Esophagus squamous epithelium (tissue), 5 donors: ENCODE results near the gene MYL11. TPM values are rescaled to one million over a fixed set of nuclear protein-coding genes. Genes with fewer than 3 reads are reported as not detected.
A peak's percentile ranks its signal among the peaks of the same experiment; 100 is the strongest.

Source experiments
- DNase-seq: peaks from one replicate; lab custom pipeline; 2025; lab: John Stamatoyannopoulos, UW
- H3K27ac ChIP-seq, 4 donors: fragments of 200-600 bp; sonication (generic); one replicate each; pipeline ENCODE4 v1.5.1; 2016 to 2019; ENCODE audit warnings: mild to moderate bottlenecking in 1 of 4
- H3K27me3 ChIP-seq, 4 donors: fragments of 200-600 bp; sonication (generic); 1 replicate in 3 of 4; 2 replicates in 1 of 4; pipeline versions ENCODE4 v1.5.1 to v1.6.0; 2017 to 2021; ENCODE audit warnings: antibody characterized with exemption in 1 of 4
- H3K36me3 ChIP-seq, 3 donors: fragments of 200-600 bp; sonication (generic); one replicate each; pipeline ENCODE4 v1.5.1; 2016 to 2019
- H3K4me1 ChIP-seq, 3 donors: fragments of 200-600 bp; sonication (generic); one replicate each; pipeline ENCODE4 v1.5.1; 2017 to 2019
- H3K4me3 ChIP-seq, 4 donors: fragments of 200-600 bp; sonication (generic); 1 replicate in 3 of 4; 2 replicates in 1 of 4; pipeline ENCODE4 v1.5.1; 2016 to 2019; ENCODE audit warnings: mild to moderate bottlenecking in 2 of 4, moderate library complexity in 1 of 4
- H3K9me3 ChIP-seq, 3 donors: fragments of 200-600 bp; sonication (generic); one replicate each; pipeline ENCODE4 v1.5.1; 2016 to 2019
- POLR2A ChIP-seq, 4 donors: fragments of 450-650 bp; IDR thresholded peaks; one replicate each; pipeline ENCODE4 v1.6.1; 2017; ENCODE audit warnings: antibody characterized with exemption in 4 of 4, mild to moderate bottlenecking in 4 of 4, moderate library complexity in 3 of 4
- WGBS, 2 donors: methylation state at CpG; one replicate each; pipeline ENCODE4 v1.1.5; 2018; 5-methylcytosine and 5-hydroxymethylcytosine counted together
- intact Hi-C: fragments of 100-400 bp; cut with DNase I; formaldehyde crosslinking; loops from one replicate; pipeline ENCODE4 v1.15.0; 2022
- total RNA-seq, 4 donors: library from RNA; depleted of rRNA; stranded (reverse); fragments of >200 nt; gene quantifications; one replicate each; pipeline ENCODE4 v1.1.0, GENCODE V29; 2016
- TF ChIP-seq, protein P1 (sequence below), 6 experiments: fragments of 450-650 bp in 4 of 6; fragments of 200-600 bp in 2 of 6; sonication (generic) in 2 of 6; IDR thresholded peaks; one replicate each; pipeline ENCODE4 v1.5.1; 2016 to 2019; ENCODE audit warnings: antibody characterized with exemption in 6 of 6, mild to moderate bottlenecking in 4 of 6, moderate library complexity in 4 of 6
- donor health status: DM: yes; HTN: yes; CAD: no.

The MYL11 gene
- total RNA-seq, 4 donors from 2014 or later = not detected

DNA sequence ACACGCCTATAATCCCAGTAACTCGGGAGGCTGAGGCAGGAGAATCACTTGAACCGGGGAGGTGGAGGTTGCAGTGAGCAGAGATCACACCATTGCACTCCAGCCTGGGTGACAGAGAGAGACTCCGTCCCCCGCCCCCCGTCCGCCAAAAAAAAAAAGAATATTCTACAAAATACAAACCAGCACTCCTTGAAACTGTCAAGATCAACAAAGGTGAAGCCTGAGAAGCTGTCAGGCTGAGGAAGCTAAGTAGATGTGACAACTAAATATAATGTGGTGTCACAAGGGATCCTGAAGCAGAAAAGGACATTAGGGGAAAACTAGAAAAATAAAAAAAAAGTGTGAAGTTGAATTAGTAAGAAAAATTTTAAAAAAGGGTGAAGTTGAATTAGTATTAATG is 25.7 kb upstream of the MYL11 start:
- WGBS, 2 donors = 88 to 98% methylated on average over 7 of the region's 7 CpGs

GRCh38 chr16:30349675-30350074 is 24.9 kb upstream of the MYL11 start:
- no peak for DNase-seq
- no peaks in the 10 kb centered on the region for H3K27me3 ChIP-seq
- H3K27ac ChIP-seq = no peak overlapping the region
- no peak for TF ChIP-seq POLR2A (IDR thresholded peaks at IDR 0.05)
- TF ChIP-seq, protein P1, sequence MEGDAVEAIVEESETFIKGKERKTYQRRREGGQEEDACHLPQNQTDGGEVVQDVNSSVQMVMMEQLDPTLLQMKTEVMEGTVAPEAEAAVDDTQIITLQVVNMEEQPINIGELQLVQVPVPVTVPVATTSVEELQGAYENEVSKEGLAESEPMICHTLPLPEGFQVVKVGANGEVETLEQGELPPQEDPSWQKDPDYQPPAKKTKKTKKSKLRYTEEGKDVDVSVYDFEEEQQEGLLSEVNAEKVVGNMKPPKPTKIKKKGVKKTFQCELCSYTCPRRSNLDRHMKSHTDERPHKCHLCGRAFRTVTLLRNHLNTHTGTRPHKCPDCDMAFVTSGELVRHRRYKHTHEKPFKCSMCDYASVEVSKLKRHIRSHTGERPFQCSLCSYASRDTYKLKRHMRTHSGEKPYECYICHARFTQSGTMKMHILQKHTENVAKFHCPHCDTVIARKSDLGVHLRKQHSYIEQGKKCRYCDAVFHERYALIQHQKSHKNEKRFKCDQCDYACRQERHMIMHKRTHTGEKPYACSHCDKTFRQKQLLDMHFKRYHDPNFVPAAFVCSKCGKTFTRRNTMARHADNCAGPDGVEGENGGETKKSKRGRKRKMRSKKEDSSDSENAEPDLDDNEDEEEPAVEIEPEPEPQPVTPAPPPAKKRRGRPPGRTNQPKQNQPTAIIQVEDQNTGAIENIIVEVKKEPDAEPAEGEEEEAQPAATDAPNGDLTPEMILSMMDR (IDR thresholded peaks at IDR 0.05) = no peak
- 65 to 67% methylated on average over 3 of the region's 3 CpGs for WGBS, 2 donors
- H3K4me1 ChIP-seq = peaks cover 24 to 40% (median 31%) of the 10 kb centered on the region in 3 donors
- no peak overlapping the region for H3K4me3 ChIP-seq
- H3K9me3 ChIP-seq = no peaks in the 10 kb centered on the region
- intact Hi-C loops = no loop called here
- peaks cover 10 to 40% (median 12%) of the 10 kb centered on the region in 3 donors for H3K36me3 ChIP-seq

More for the DNA sequence above, 25.7 kb upstream of the MYL11 start:
- no peaks in the 10 kb centered on the region for H3K9me3 ChIP-seq
- DNase-seq = no peak
- intact Hi-C loops = no loop called here
- H3K4me1 ChIP-seq = peaks cover 21 to 32% (median 26%) of the 10 kb centered on the region in 3 donors
- no peaks in the 10 kb centered on the region for H3K27me3 ChIP-seq
- H3K27ac ChIP-seq = no peak overlapping the region
- TF ChIP-seq POLR2A (IDR thresholded peaks at IDR 0.05) = no peak
- TF ChIP-seq, protein P1 (IDR thresholded peaks at IDR 0.05) = no peak
- no peak overlapping the region for H3K4me3 ChIP-seq
- H3K36me3 ChIP-seq = peaks cover 10 to 40% (median 12%) of the 10 kb centered on the region in 3 donors

GRCh38 chr16:30350134-30350871 is 24.3 kb upstream of the MYL11 start:
- Histone ChIP-seq H3K27ac (no peak overlapping the region), H3K4me3 (no peak overlapping the region), H3K36me3 (peaks cover 10 to 40% (median 12%) of the 10 kb centered on the region in 3 donors), H3K27me3 (no peaks in the 10 kb centered on the region), H3K4me1 (peaks cover 24 to 40% (median 31%) of the 10 kb centered on the region in 3 donors), H3K9me3 (no peaks in the 10 kb centered on the region)
- WGBS, 2 donors = 80 to 84% methylated on average over 3 of the region's 3 CpGs
- DNase-seq = no peak
- intact Hi-C loops = no loop called here
- TF ChIP-seq, protein P1 (IDR thresholded peaks at IDR 0.05) = no peak
- TF ChIP-seq POLR2A (IDR thresholded peaks at IDR 0.05) = no peak

DNA sequence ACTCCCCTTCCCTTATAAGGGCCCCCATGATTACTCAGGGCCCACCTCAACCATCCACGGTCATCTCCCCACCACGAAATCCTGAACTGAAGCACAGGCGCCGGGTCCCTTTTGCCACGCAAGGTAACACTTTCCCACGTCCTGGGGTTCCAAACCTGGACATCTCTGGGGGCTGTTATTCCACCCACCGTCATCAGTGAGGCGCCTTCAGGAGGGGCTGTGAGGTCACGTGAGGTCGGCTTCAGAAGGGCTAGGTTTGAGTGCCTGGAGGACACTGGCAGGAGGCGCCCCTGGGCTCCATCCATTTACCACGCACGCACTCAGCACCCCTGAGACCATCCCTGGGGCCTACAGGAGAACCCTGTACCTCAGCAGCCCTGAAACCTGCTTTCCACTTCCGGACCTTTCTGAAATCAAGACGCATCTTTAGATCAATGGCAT is 23.6 kb upstream of the MYL11 start:
- intact Hi-C loops = no loop called here
- DNase-seq = no peak
- 92 to 93% methylated on average over 3 to 10 of the region's 15 CpGs for WGBS, 2 donors
- no peaks in the 10 kb centered on the region for H3K9me3 ChIP-seq
- peaks cover 10 to 40% (median 12%) of the 10 kb centered on the region in 3 donors for H3K36me3 ChIP-seq
- H3K27me3 ChIP-seq = no peaks in the 10 kb centered on the region
- no peak overlapping the region for H3K4me3 ChIP-seq
- peaks cover 29 to 47% (median 35%) of the 10 kb centered on the region in 3 donors for H3K4me1 ChIP-seq
- TF ChIP-seq, protein P1 (IDR thresholded peaks at IDR 0.05) = no peak
- no peak for TF ChIP-seq POLR2A (IDR thresholded peaks at IDR 0.05)
- H3K27ac ChIP-seq = peak overlapping the region; percentile 63 to 98 (median 86)
